Measurements from ENCODE around the gene FLRT2. TPM values are rescaled to one million over a fixed set of nuclear protein-coding genes. Genes with fewer than 3 reads are reported as not detected.

FLRT2 gene
- total RNA-seq, 1 donor = 14.7 TPM

DNA sequence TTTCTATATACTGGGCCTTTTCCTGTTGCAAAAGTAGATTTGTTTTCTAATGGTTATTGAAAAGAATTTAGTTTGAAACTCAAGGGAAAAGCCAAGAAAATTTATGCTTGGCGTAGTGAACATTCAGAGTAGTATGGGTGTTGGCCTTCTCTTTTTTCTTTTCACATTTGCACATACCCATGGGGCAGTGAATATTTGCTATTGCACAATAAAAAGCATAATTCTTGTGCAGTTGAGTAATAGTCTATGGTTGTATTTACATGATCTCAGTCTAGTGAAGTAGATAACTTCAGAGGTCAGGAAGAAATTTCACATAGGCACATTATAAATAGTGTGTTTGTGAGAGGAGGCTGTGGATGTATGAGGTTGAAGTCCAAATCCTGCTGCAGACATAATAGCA is 158.1 kb downstream of the FLRT2 start:
- peak; percentile 72 for DNase-seq (ENCODE audit: low read depth)
- TF ChIP-seq, protein P1, sequence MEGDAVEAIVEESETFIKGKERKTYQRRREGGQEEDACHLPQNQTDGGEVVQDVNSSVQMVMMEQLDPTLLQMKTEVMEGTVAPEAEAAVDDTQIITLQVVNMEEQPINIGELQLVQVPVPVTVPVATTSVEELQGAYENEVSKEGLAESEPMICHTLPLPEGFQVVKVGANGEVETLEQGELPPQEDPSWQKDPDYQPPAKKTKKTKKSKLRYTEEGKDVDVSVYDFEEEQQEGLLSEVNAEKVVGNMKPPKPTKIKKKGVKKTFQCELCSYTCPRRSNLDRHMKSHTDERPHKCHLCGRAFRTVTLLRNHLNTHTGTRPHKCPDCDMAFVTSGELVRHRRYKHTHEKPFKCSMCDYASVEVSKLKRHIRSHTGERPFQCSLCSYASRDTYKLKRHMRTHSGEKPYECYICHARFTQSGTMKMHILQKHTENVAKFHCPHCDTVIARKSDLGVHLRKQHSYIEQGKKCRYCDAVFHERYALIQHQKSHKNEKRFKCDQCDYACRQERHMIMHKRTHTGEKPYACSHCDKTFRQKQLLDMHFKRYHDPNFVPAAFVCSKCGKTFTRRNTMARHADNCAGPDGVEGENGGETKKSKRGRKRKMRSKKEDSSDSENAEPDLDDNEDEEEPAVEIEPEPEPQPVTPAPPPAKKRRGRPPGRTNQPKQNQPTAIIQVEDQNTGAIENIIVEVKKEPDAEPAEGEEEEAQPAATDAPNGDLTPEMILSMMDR (IDR thresholded peaks at IDR 0.05; ENCODE audit: insufficient read depth, low read depth, low read length) = no peak
- no peak overlapping the region for H3K4me3 ChIP-seq (ENCODE audit: low read depth, low read length)

DNA sequence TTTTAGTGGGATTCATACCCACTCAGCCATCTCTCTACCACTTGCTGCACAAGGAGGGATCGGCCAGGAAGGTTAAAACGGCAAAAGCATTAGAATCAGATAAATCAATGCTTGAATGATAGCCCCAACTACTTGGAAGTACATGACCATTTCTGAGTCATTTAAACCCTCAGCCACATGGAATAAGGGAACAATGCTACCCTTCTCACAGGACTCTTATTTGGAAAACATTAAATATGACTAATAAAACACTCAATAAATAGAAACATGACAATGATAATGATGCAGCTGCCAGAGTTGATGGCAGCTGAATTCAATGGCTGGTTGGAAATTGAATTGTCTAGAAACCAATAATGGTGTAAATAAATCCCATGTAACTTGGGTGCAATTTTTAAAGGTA is 165.4 kb downstream of the FLRT2 start:
- DNase-seq (ENCODE audit: low read depth) = no peak
- H3K4me3 ChIP-seq (ENCODE audit: low read depth, low read length) = no peak overlapping the region
- TF ChIP-seq, protein P1 (IDR thresholded peaks at IDR 0.05; ENCODE audit: insufficient read depth, low read depth, low read length) = no peak

DNA sequence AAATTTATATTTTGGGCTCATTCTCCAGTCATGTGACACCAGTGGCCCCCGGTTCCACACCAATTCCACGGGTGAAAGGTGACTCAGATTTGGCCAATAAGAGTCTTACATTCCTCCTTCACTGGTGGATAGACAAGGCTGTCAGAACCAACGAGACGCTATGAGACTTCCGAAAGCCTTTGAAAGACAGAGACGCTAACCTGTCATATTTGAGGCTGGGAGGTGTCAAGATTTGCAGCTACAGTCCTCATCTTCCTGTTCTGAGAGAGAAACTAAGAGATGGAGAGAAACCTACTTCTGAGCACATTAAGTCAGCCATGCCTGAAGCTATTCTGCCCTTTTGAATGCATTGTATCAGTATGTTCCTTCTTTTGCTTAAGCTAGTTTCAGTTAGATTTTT is 171.2 kb downstream of the FLRT2 start:
- TF ChIP-seq, protein P1 (IDR thresholded peaks at IDR 0.05; ENCODE audit: insufficient read depth, low read depth, low read length) = no peak
- no peak for DNase-seq (ENCODE audit: low read depth)

DNA sequence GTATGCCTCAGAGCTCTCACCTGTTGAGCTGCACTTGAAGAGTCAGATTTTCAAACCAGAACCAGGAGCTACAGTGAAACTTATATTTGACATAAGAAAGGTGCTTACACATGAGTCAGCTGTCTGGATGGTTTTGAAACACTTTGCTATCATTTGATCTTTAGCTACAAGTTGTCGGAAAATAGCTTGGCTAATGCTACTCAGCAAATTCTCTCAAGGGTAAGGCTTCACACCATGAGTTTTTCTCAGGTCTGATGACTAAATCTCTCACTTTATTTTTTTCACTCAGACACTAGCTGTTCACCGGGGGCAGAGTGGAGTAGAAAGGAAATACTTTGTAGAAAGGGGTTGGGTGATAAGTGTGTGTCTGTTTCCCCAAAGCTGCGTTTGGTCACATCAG is 171.8 kb downstream of the FLRT2 start:
- DNase-seq (ENCODE audit: low read depth) = peak; percentile 45
- TF ChIP-seq, protein P1 (IDR thresholded peaks at IDR 0.05; ENCODE audit: insufficient read depth, low read depth, low read length) = no peak
- no peak overlapping the region for H3K4me3 ChIP-seq (ENCODE audit: low read depth, low read length)

More for the DNA sequence above, 171.2 kb downstream of the FLRT2 start:
- no peak overlapping the region for H3K4me3 ChIP-seq (ENCODE audit: low read depth, low read length)

DNA sequence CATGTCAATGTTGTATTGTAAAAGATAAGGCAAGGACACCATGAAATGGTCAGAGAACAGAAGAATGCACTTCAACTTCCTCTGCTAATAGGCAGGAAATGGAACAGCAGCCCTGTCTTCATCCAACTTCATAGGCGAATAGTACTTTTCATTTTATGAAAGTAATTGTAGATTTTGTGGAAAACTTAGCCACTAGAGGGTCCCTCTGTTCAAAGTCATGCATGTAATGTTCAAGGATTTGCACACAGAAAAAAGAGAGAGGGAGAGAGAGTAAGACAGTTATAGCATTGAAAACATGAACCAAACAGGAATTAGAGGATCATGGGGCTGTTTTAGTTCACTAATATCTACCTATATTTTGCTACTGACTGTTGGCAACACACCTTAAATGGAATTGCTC is 172.2 kb downstream of the FLRT2 start:
- no peak overlapping the region for H3K4me3 ChIP-seq (ENCODE audit: low read depth, low read length)
- TF ChIP-seq, protein P1 (IDR thresholded peaks at IDR 0.05; ENCODE audit: insufficient read depth, low read depth, low read length) = peak; percentile 12
- DNase-seq (ENCODE audit: low read depth) = no peak

DNA sequence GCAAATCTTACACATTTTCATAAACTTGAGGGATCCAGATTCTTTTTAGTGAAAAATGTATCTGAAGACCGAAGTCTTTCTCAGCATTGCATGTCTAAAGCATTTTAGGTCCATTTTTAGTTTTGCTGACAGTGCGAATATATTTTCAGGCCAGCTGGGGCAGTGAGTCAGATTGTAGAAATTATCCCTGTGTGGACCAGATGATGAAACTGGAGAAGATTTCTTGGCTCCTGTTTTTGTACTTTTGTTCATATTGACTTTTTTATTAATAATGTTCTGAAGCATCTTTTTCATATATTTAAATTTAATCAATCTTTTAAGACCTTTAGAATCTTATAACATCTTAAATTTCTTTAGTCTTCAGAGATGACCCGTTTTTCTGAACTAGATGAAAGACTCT is 173.1 kb downstream of the FLRT2 start:
- DNase-seq (ENCODE audit: low read depth) = peak; percentile 33
- TF ChIP-seq, protein P1 (IDR thresholded peaks at IDR 0.05; ENCODE audit: insufficient read depth, low read depth, low read length) = no peak

More for the DNA sequence above, 173.1 kb downstream of the FLRT2 start:
- no peak overlapping the region for H3K4me3 ChIP-seq (ENCODE audit: low read depth, low read length)

Data from fibroblast of villous mesenchyme (primary cell).